Smooth muscle cell of trachea (primary cell): Measurements from ENCODE around the gene GZMA. TPM values are rescaled to one million over a fixed set of nuclear protein-coding genes. Genes with fewer than 3 reads are reported as not detected.

Experiments
- total RNA-seq: library from RNA; depleted of rRNA; stranded (reverse); fragments of >200 nt; gene quantifications from 2 replicates; pipeline ENCODE4 v1.2.1, GENCODE V29; 2014

The GZMA gene
- not detected in 2 replicates for total RNA-seq

GRCh38 chr5:55102348-55102747 lies at the start of gene GZMA:
Gene GZMA (plus strand): TSS chr5:55102646. CDS start chr5:55102683, 37 bp downstream.

Other genes with a start within 250 kb of the GZMA start
- 3.3 and 8.0 TPM in 2 replicates for gene ESM1, start 117.1 kb upstream of the GZMA start, total RNA-seq
- not detected in 2 replicates for gene GZMK, start 78.4 kb upstream of the GZMA start, total RNA-seq
- gene GPX8, start 57.5 kb downstream of the GZMA start, total RNA-seq: 124 and 134 TPM in 2 replicates
- under 0.01 TPM in 1 of 2 replicates, not detected in the other for gene CDC20B, start 70.5 kb downstream of the GZMA start, total RNA-seq
- not detected in 2 replicates for gene MCIDAS, start 124.7 kb downstream of the GZMA start, total RNA-seq
- gene CCNO, start 131.0 kb downstream of the GZMA start, total RNA-seq: 0.17 TPM in 1 of 2 replicates, not detected in the other
- gene DHX29, start 205.0 kb downstream of the GZMA start, total RNA-seq: 38.4 and 55.1 TPM in 2 replicates
- 87.3 and 149 TPM in 2 replicates for gene MTREX, start 205.3 kb downstream of the GZMA start, total RNA-seq